Effector CD8-positive, alpha-beta T cell (primary cell): ENCODE measurements around the gene DDC.

Experiments
- DNase-seq: peaks from one replicate; lab custom pipeline; 2025; lab: John Stamatoyannopoulos, UW

DDC gene

DNA sequence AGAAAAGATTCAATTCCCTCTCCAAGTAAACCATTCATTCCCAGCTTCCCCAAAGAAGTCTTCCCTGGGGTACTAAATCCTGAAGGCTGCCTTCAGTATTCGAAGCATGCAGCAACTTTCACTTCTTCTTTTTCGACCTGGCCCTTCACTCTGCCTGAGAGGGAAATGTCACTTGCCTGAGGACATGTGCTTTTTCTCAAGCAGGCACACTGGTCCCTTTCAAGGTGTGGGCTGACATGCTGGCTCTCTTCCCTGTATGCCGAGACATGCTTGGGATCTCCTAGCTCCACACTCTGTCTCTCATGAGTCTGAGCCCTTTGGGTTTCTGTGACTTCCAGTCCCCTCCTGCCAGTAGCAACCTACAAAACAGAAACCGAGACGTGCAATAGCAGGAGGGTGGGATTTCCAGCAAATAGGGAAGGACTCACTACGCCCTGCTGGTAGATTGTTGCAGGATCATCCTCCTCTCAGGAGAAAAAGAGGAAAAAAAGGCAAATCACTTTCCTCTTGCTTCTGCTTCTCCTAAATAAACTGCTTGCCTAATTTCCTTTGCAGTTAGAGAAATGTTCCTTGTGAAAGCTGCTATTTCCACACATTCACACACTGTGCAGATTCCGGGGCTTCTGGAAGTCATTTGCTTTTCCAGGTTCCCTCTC is 148.6 kb downstream of the DDC start:
- DNase-seq: no peak

DNA sequence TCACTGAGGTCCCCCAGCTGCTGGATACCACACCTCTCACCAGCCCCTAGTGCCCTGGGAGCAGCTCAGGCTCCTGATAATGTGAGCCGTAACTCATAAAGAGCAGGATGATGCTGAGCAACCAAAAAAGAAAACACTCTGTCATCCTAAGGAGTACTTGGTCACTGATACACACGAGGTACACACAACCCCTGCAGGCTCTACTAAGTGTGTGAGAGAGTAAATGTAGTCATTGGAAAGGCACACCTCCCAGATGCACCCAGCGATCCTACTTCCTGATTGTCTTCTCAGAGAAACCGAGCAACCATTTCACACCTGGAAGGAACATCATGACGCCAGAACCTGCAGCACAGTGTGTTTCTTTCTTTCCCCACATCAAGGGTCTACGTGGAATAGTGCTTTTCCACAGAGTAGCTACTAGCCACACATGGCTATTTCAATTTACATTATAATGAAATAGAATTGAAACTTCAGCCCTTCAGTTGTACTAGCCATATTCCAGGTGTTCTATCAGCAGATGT is 149.3 kb downstream of the DDC start:
- no peak for DNase-seq

DNA sequence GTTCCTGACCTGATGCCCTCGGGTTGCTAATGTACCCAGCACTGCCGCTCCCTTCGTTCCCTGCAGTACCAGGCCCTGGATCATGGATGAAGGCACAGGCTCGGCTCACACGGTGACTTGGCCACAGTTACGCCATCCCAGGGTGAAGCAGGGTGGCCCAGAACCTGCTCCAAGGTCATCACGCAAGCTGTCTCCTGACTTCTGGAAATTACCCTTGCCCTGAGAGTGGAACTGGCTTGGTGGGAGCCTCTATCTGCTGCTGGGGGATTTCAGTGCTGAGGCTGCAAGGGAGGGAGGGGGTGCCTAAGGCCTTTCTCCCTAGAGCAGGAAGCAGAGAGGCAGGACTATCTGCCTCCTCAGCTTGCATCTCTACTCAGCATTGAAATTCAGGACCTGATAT is 151.6 kb downstream of the DDC start:
- DNase-seq: no peak

DNA sequence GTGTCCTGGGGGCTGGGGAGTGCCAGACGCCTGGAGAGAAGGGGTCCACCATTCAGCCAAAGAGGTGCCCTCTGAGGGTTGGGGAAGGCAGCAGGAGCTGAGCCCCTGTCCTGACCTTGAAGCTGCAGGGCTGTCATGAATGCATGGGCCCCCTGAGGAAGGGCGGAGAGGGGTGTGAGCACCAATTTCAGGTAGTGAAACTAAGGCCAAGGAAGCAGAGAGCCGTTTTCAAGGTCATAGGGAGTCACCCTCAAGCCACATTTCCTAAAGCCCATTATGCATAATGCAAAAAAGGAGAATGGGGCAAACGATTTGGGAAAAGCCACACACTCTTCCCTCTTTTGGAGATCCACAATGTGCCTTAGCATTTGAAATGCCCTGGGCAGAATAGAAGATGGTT is 152.2 kb downstream of the DDC start:
- no peak for DNase-seq

DNA sequence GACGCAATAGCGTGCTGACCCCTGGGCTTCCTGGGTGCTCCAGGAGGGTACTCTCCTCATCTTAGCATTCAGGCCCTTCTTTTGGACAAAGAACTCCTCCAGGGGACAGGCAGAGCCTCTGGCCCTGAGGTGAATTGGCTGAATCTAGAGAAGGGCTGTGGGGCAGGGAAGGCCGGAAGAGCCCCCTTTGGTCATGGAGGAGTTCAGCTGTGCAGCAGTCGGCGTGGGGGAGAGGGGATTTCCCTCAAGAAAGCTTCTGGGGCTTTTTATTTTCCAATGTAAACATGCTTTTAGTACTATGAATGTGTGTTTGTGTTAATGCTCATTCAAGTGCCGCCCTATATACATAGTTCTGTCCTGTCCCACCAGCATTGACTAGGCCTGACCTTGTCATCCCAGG is 153.9 kb downstream of the DDC start:
- DNase-seq: no peak

DNA sequence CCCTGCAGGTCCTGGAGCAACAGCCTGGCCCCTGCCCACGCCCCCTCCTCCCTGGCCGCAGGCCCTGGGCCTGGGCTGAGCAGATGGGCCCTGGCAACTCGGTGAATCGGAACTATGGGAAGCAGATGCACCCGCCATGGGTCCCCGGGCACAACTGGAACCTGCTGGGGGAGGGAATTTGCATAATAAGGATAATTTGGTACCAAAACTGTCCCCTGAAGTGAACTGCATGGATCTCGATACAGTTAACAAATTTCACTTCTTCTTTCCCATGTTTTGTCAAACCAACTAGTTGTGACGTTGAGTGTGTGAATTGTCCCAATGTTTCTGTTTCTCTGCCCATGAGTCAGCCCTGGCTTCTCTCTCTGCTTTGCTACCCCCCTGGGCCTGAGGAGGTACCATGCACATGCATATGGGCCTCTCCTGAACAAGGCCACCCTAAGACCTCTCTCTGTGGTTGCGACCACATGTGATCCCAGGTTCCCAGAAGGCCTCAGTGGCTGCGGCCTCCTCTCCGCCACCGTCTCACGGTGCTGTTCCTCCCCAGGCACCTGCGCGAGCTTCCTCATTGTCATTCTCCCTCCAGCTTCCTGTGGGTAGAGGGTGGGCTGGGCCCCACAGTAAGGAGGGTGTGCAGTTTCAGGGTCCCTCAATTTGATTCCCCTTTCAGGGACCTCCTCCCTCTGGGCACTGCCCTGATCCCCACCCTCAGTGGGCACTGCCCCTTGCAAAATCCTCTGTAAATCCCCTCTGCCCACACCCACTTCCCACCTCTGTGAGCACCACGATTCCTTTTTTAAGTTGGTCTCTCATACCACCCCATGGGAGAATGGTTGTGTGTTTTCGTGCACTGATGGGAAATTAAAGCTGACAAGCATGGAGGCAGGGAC is 155.1 kb downstream of the DDC start:
- no peak for DNase-seq
